HepG2 (cell line): ENCODE measurements around the gene MAP1B. TPM values are rescaled to one million over a fixed set of nuclear protein-coding genes. Genes with fewer than 3 reads are reported as not detected.
A peak's percentile ranks its signal among the peaks of the same experiment; 100 is the strongest.

Source experiments
- ATAC-seq: fragments of 200-7000 bp; cut with Tn5 transposase; 3 replicates; pipeline ENCODE4 v1.9.1; 2020; ENCODE audit warnings: mild to moderate bottlenecking, moderate library complexity
- BruUV-seq: library from RNA; stranded (reverse); fragments of 400-500 nt; replicated peaks from 2 replicates; lab custom pipeline; 2021; lab: Mats Ljungman, UMichigan
- CTCF ChIA-PET: fragments of 300-600 bp; formaldehyde crosslinking; extraction: SDS; loops from one replicate; lab custom pipeline; 2021; ENCODE audit warnings: low total read pairs, inconsistent platforms, low intra/inter-chr PET ratio; lab: Yijun Ruan, JAX
- POLR2A ChIA-PET: fragments of 350-600 bp; sonication (Branson Sonifier 250); formaldehyde crosslinking; loops from one replicate; lab custom pipeline; 2020; ENCODE audit warnings: antibody characterized with exemption, inconsistent platforms; lab: Yijun Ruan, JAX
- DNase-seq: peaks from one replicate; pipeline ENCODE4 v3.0.0-alpha.2; 2015; ENCODE audit warnings: low spot score
- FAIRE-seq: peaks from 3 replicates; lab custom pipeline; 2011; peaks lifted over from hg19 to GRCh38; lab: Jason Lieb, UNC
- H2AFZ ChIP-seq: one replicate; pipeline ENCODE4 v1.6.1; 2011; ENCODE audit warnings: low read length, inconsistent platforms
- H3K27ac ChIP-seq: fragments of 300-600 bp; 3 replicates; pipeline ENCODE4 v1.8.0; 2011; ENCODE audit warnings: mixed run types, mild to moderate bottlenecking, mixed read lengths, low read length, inconsistent platforms; ENCODE audit not compliant: insufficient read depth; ENCODE audit errors: extremely low read length
- H3K27me3 ChIP-seq, 2 experiments: fragments of 200-600 bp in 1 of 2; 2 replicates in 1 of 2; 3 replicates in 1 of 2; pipeline versions ENCODE4 v1.6.0 to v1.8.0; 2011; ENCODE audit warnings: low read length in 2 of 2, mild to moderate bottlenecking in 2 of 2, moderate library complexity in 2 of 2, inconsistent platforms in 1 of 2; ENCODE audit not compliant: insufficient read depth in 2 of 2, control insufficient read depth in 1 of 2
- H3K36me3 ChIP-seq, 2 experiments: fragments of 200-600 bp in 1 of 2; replicated peaks in 1 of 2; 2 replicates in 1 of 2; 3 replicates in 1 of 2; pipeline versions ENCODE4 v1.5.1 to v1.8.0; 2011; ENCODE audit warnings: low read length in 2 of 2, inconsistent platforms in 1 of 2; ENCODE audit not compliant: insufficient read depth in 2 of 2, control insufficient read depth in 1 of 2
- H3K4me1 ChIP-seq: 2 replicates; pipeline ENCODE4 v1.5.1; 2012; ENCODE audit warnings: low read length, inconsistent platforms; ENCODE audit not compliant: insufficient read depth
- H3K4me2 ChIP-seq: 2 replicates; pipeline ENCODE4 v1.6.0; 2011; ENCODE audit warnings: low read depth, low read length, inconsistent platforms
- H3K4me3 ChIP-seq, 3 experiments: fragments of 200-600 bp in 1 of 3; sonication (generic), shearing (Covaris generic) in 1 of 3; replicated peaks in 1 of 3; 2 replicates each; pipeline ENCODE4 v1.5.1; 2011 to 2016; ENCODE audit warnings: low read length in 3 of 3, inconsistent platforms in 2 of 3, low read depth in 2 of 3, mild to moderate bottlenecking in 2 of 3, control low read depth in 1 of 3, mixed read lengths in 1 of 3; ENCODE audit not compliant: insufficient read depth in 1 of 3
- H3K79me2 ChIP-seq: one replicate; pipeline ENCODE4 v1.6.1; 2011; ENCODE audit warnings: low read length, inconsistent platforms; ENCODE audit not compliant: insufficient read depth
- H3K9ac ChIP-seq: 2 replicates; pipeline ENCODE4 v1.6.0; 2011; ENCODE audit warnings: mild to moderate bottlenecking, low read depth, low read length, inconsistent platforms; ENCODE audit not compliant: insufficient read depth
- H3K9me3 ChIP-seq: 2 replicates; pipeline ENCODE4 v1.5.1; 2012; ENCODE audit warnings: mild to moderate bottlenecking, low read length
- H4K20me1 ChIP-seq: 2 replicates; pipeline ENCODE4 v1.6.0; 2011; ENCODE audit warnings: inconsistent platforms, mild to moderate bottlenecking, low read length, moderate library complexity; ENCODE audit not compliant: insufficient read depth
- GATA4 ChIP-seq: sonication (generic); IDR thresholded peaks from 2 replicates; pipeline ENCODE4 v1.6.1; 2016; ENCODE audit warnings: antibody characterized with exemption, low read depth, borderline replicate concordance
- HNF4A ChIP-seq: sonication (generic); formaldehyde crosslinking; IDR thresholded peaks from 2 replicates; pipeline ENCODE4 v1.4.0; 2020; ENCODE audit warnings: missing genetic modification reagents
- HNF4G ChIP-seq, 2 experiments: sonication (generic) in 1 of 2; formaldehyde crosslinking in 1 of 2; IDR thresholded peaks; 2 replicates each; pipeline versions ENCODE4 v1.4.0 to v1.6.1; 2011 to 2020; ENCODE audit warnings: borderline replicate concordance in 2 of 2, low read depth in 2 of 2, mild to moderate bottlenecking in 2 of 2, low read length in 1 of 2, missing genetic modification reagents in 1 of 2, moderate library complexity in 1 of 2
- HOXA3 ChIP-seq: sonication (generic); formaldehyde crosslinking; IDR thresholded peaks from 2 replicates; pipeline ENCODE4 v1.5.0; 2020; ENCODE audit warnings: missing genetic modification reagents
- NCOA1 ChIP-seq: sonication (generic); formaldehyde crosslinking; IDR thresholded peaks from 2 replicates; pipeline ENCODE4 v1.9.0; 2021; ENCODE audit warnings: missing genetic modification reagents
- NR2F6 ChIP-seq, 2 experiments: IDR thresholded peaks; 2 replicates each; pipeline ENCODE4 v1.6.1; 2016; ENCODE audit warnings: antibody characterized with exemption in 1 of 2, mild to moderate bottlenecking in 1 of 2
- ONECUT2 ChIP-seq: sonication (generic); formaldehyde crosslinking; IDR thresholded peaks from 2 replicates; pipeline ENCODE4 v1.4.0; 2020; ENCODE audit warnings: missing genetic modification reagents
- PHF8 ChIP-seq: sonication (generic); formaldehyde crosslinking; IDR thresholded peaks from 2 replicates; pipeline ENCODE4 v1.5.0; 2020; ENCODE audit warnings: missing genetic modification reagents
- PRPF4 ChIP-seq: fragments of 200-400 bp; formaldehyde crosslinking; IDR thresholded peaks from 2 replicates; pipeline ENCODE4 v1.6.1; 2016; ENCODE audit warnings: low read length, low read depth; ENCODE audit not compliant: poor library complexity, severe bottlenecking
- SPEN ChIP-seq: sonication (generic); formaldehyde crosslinking; IDR thresholded peaks from 2 replicates; pipeline ENCODE4 v1.5.1; 2020; ENCODE audit warnings: low read depth, mild to moderate bottlenecking, missing genetic modification reagents
- YEATS2 ChIP-seq: sonication (generic); formaldehyde crosslinking; IDR thresholded peaks from 2 replicates; pipeline ENCODE4 v1.4.0; 2020; ENCODE audit warnings: missing genetic modification reagents, borderline replicate concordance
- ZNF121 ChIP-seq: sonication (generic); formaldehyde crosslinking; IDR thresholded peaks from 2 replicates; pipeline ENCODE4 v1.5.0; 2020; ENCODE audit warnings: mild to moderate bottlenecking, missing genetic modification reagents
- ZNF180 ChIP-seq: sonication (generic); formaldehyde crosslinking; IDR thresholded peaks from 2 replicates; pipeline ENCODE4 v1.4.0; 2020; ENCODE audit warnings: low read depth, missing genetic modification reagents, borderline replicate concordance
- ZNF549 ChIP-seq: sonication (generic); formaldehyde crosslinking; IDR thresholded peaks from 2 replicates; pipeline ENCODE4 v1.5.0; 2020; ENCODE audit warnings: missing genetic modification reagents
- ZNF782 ChIP-seq: sonication (generic); formaldehyde crosslinking; IDR thresholded peaks from 2 replicates; pipeline ENCODE4 v1.4.0; 2020; ENCODE audit warnings: missing genetic modification reagents, mild to moderate bottlenecking, borderline replicate concordance
- WGBS: methylation state at CpG from one replicate; pipeline ENCODE4 v1.1.6; 2017; ENCODE audit warnings: low lambda C conversion rate; 5-methylcytosine and 5-hydroxymethylcytosine counted together
- in situ Hi-C: cut with HindIII; loops from 2 replicates; pipeline ENCODE4 v1.10.0; 2017; ENCODE audit warnings: low pct_unique_long_range_greater_than_20kb; ENCODE audit not compliant: extremely low pct_ligation_motif_present
- intact Hi-C: fragments of 100-400 bp; cut with micrococcal nuclease; formaldehyde crosslinking; loops from one replicate; pipeline ENCODE4 v1.10.0; 2022; ENCODE audit not compliant: unreplicated experiment
- polyA plus RNA-seq, 8 experiments: library from polyadenylated mRNA; depleted of rRNA in 3 of 8; stranded (reverse) in 7 of 8; unstranded in 1 of 8; fragments of >200 nt; fragmentation: Illumina TruSeq in 4 of 8; extraction: Trizol in 4 of 8; gene quantifications; 2 replicates each; pipeline versions ENCODE4 v1.2.1 to v1.2.3, GENCODE V29; 2011 to 2016; ENCODE audit warnings: low read depth in 4 of 8, missing spikeins in 1 of 8, mixed read lengths in 1 of 8; ENCODE audit not compliant: insufficient read depth in 1 of 8
- total RNA-seq, 5 experiments: library from RNA; depleted of rRNA; stranded (reverse); fragments of >200 nt; fragmentation: Illumina TruSeq; extraction: Trizol; gene quantifications; 2 replicates each; pipeline ENCODE4 v1.2.3, GENCODE V29; 2016; ENCODE audit warnings: low read depth in 1 of 5
- TF ChIP-seq, protein P1 (sequence below): sonication (generic); formaldehyde crosslinking; IDR thresholded peaks from 2 replicates; pipeline ENCODE4 v1.5.0; 2020; ENCODE audit warnings: mild to moderate bottlenecking, missing genetic modification reagents
- TF ChIP-seq, protein P2 (sequence below): IDR thresholded peaks from 2 replicates; pipeline ENCODE4 v1.6.1; 2016; ENCODE audit warnings: mild to moderate bottlenecking, missing biosample characterization, missing genetic modification reagents

MAP1B gene
- total and polyA plus RNA-seq, 2 of the 13 experiments (the other 11 are each of a cell fraction or from before 2014, with no cell fraction given), result 3.3 to 6.2 TPM

DNA sequence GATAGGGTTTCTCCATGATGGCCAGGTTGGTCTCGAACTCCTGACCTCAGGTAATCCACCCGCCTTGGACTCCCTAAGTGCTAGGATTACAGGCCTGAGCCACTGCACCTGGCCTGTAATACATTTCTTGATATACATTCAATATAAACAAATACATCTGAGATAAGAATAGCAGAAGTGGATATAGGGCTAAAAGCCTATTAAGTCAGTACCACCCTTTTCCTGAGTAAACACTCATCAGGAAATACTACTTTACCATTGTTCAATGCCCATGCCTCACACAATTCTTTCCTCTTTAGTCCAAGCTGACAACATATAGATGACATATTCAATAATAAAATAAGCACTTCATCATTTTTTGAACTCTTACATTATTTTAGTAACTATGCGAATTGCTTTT, 148.0 kb downstream of the MAP1B start (continued):
- TF ChIP-seq, protein P1, sequence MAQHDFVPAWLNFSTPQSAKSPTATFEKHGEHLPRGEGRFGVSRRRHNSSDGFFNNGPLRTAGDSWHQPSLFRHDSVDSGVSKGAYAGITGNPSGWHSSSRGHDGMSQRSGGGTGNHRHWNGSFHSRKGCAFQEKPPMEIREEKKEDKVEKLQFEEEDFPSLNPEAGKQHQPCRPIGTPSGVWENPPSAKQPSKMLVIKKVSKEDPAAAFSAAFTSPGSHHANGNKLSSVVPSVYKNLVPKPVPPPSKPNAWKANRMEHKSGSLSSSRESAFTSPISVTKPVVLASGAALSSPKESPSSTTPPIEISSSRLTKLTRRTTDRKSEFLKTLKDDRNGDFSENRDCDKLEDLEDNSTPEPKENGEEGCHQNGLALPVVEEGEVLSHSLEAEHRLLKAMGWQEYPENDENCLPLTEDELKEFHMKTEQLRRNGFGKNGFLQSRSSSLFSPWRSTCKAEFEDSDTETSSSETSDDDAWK (CRISPR knock-in tag), result no peak
- TF ChIP-seq, all 625 proteins: peak for 0

DNA sequence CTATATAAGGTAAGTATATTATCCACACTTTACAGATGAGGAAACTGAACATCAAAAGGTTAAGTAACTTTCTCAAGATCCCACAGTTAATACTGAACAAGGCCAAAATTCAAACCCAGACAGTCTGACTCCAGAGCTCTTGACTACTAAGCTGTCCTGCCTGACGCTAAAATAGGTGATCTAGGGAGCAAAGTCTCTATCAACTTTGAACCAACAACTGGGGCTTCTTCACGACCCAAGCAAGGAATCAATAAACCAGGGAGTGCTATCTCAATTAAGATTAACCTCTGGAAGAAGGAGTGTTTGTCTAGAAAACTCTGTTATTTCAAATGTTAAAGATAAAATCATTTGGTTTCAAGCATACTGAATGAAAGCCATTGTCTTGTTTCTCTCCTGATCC, 148.4 kb downstream of the MAP1B start:
- Histone ChIP-seq H3K9ac (no peak overlapping the region), H2AFZ (no peak overlapping the region), H3K36me3 (peaks cover 4 to 8% of the 10 kb centered on the region in 2 experiments; a peak in 3 of 5 replicates), H3K4me1 (peaks cover 38% of the 10 kb centered on the region), H3K4me3 (no peak overlapping the region), H4K20me1 (no peaks in the 10 kb centered on the region), H3K79me2 (no peaks in the 10 kb centered on the region), H3K4me2 (no peak overlapping the region), H3K9me3 (no peaks in the 10 kb centered on the region), H3K27ac (peak overlapping the region; percentile 22), H3K27me3 (no peaks in the 10 kb centered on the region)
- DNase-seq (no peak), ATAC-seq (no peak), FAIRE-seq (no peak)
- TF ChIP-seq HOXA3 (no peak), ZNF180 (CRISPR knock-in tag) (no peak), ONECUT2 (CRISPR knock-in tag) (0 out of 2 replicates have a peak, but pooled peaks have one; percentile 51), PHF8 (CRISPR knock-in tag) (no peak), PRPF4 (no peak), NCOA1 (CRISPR knock-in tag) (no peak), ZNF782 (peak; percentile 93; the same call in 1 of the 2 replicates), HNF4A (CRISPR knock-in tag) (peak; percentile 59), HNF4G (IDR thresholded peaks at IDR 0.05; ENCODE audit: borderline replicate concordance, low read depth, low read length) (peak; percentile 31; the same call in 1 of the 2 replicates), HNF4G (CRISPR knock-in tag; IDR thresholded peaks at IDR 0.05; ENCODE audit: borderline replicate concordance, low read depth) (no peak), ZNF549 (CRISPR knock-in tag) (peak; percentile 91; the same call in 1 of the 2 replicates), GATA4 (no peak), ZNF121 (peak; percentile 13; the same call in 1 of the 2 replicates), YEATS2 (no peak), NR2F6 (IDR thresholded peaks at IDR 0.05) (0 out of 2 replicates have a peak, but pooled peaks have one; percentile 10), NR2F6 (CRISPR knock-in tag; IDR thresholded peaks at IDR 0.05) (no peak), SPEN (CRISPR knock-in tag) (no peak)
- TF ChIP-seq, protein P2, sequence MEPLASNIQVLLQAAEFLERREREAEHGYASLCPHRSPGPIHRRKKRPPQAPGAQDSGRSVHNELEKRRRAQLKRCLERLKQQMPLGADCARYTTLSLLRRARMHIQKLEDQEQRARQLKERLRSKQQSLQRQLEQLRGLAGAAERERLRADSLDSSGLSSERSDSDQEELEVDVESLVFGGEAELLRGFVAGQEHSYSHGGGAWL (CRISPR knock-in tag), result no peak
- no TSS peak for BruUV-seq
- CTCF ChIA-PET, result no interaction called here
- in situ Hi-C loops (no loop called here), intact Hi-C loops (no loop called here)
- POLR2A ChIA-PET, result no interaction called here
- 14% methylated on average over 2 of the region's 2 CpGs for WGBS
